NCI-H128 (cell line): ENCODE results near the gene VPS72.
"Not testable (repeated sequence)": the region's sequence is repeated elsewhere in the genome, so short reads cannot be mapped to it uniquely, and the experiment has no call there.

Experiments used
- DNase-seq: peaks from one replicate; lab custom pipeline; 2025; ENCODE audit not compliant: unreplicated experiment; lab: John Stamatoyannopoulos, UW

The VPS72 gene, protein sequence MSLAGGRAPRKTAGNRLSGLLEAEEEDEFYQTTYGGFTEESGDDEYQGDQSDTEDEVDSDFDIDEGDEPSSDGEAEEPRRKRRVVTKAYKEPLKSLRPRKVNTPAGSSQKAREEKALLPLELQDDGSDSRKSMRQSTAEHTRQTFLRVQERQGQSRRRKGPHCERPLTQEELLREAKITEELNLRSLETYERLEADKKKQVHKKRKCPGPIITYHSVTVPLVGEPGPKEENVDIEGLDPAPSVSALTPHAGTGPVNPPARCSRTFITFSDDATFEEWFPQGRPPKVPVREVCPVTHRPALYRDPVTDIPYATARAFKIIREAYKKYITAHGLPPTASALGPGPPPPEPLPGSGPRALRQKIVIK

DNA sequence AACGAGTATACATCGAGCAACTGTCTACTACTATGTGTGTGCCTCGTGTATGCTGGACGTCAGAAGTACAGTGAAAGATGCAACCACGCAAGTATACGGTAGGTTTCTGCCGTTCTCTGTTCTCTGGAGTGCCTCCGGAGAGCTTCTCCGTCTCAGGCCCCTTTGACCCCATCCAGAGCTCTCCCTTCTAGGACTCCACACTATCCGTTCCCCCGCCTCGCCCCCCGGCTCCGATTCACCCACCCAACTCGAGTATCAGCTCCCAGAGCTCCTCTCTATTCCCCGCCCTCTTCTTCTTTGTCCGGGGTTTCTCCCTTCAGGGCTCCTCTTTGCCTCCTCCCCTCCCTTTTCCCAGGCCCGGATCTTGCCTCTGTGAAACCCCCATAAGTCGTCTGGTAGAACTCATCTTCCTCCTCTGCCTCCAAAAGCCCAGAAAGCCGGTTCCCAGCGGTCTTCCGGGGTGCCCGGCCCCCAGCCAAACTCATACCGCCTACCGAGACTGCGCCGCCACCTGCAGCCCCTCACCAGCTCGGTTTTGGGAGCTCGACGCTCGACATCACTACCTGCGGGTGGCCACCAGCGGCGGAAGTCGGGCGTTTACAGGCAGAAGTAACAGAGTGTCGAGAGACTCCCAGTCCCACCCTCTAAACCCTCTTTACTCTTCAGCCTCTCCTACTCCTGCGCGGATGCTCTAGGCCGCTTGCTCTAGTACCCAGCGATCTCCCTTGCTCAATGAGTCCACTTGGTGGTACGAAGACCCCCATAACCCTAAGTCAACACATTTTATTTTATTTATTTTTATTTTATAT lies at the start of gene VPS72:
VPS72 (minus strand) TSS at position 561 of the 809 bp plus-strand sequence; CDS start at position 485, 76 bp downstream.
- DNase-seq, result peak; percentile 85

DNA sequence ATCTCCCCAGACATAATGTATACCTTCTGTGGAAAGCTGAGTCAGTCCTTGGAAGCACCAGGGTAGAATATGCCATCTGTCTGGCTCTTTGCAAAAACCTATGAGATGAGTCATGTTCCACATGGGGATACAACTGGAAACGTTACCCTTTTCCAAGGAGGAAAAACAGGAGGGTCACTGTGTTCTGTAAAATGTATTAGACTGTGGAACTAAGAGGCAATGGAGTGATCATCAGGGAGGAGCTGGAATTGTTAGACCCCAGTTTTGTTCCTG lies 48.4 kb upstream of the VPS72 start:
- DNase-seq, result no peak

DNA sequence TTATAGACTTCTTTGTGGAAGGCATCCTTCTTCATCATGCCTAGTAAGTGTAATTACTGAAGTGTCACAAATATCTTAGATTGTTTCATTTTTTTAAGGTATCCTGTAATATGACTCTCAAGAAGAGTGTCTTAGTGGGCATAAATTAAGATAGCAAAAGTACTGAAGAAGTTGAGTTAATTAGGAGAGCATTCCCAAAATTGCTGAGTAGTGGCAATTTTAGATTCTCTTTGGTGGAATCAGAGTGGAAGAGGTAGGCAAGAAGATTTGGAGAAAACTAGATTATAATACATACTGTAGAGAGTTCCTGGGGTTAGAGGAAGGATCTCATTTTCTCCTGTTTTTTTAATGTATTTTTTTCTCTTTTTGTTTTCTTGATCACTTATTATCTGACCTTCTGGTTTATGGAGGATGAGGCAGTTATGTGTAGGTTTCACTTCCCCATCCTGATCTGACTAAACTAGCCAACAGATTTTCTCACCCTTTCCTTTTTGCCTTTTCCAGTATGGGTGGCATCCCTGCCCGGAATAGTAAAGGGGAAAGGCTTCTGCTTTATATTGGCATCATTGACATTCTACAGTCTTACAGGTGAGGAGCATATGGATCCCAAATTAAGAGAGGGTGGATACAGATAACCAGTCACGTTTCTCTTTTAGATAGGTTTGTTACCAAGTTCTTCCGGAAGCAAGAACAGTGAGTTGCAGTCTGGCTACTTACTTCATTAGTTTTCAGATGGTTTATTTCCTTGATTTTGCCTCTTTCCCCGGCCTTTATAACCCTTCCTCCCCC lies 47.9 kb upstream of the VPS72 start:
- DNase-seq, result no peak

DNA sequence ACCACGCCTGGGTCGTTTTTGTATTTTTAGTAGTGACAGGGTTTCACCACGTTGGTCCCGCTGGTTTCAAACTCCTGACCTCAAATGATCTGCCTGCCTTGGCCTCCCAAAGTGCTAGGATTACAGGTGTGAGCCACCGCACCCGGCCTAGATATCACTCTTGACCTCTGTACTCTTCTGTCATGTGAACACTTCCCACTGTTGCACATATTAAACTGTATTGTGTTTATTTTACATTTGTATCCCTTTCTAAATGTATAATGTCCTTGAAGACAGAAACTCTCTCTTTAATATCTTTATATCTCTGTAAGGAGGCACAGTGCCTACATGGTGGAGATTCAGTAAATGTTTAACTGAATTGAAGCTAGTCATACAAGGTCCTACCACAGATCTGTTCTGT lies 45.2 kb upstream of the VPS72 start:
- no peak for DNase-seq

DNA sequence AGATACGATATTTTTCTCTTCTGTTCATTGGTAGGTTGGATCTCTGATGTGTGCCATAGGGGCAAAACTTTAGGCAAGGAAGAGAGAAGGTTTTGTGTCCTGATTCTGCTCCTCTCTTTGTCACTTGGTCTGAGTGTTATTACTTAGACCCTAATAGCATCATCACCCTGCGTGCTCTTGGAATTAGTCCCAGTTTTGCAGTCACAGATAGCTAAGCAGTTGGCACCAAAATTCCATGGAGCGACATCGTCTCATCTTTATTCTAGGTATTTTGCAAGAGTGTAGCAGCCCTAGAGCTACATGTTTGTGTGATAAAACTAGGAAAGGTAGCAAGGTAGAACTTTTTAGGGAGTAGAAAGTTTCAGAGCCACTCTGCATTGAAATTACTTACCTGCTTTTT lies 32.1 kb upstream of the VPS72 start:
- no peak for DNase-seq

DNA sequence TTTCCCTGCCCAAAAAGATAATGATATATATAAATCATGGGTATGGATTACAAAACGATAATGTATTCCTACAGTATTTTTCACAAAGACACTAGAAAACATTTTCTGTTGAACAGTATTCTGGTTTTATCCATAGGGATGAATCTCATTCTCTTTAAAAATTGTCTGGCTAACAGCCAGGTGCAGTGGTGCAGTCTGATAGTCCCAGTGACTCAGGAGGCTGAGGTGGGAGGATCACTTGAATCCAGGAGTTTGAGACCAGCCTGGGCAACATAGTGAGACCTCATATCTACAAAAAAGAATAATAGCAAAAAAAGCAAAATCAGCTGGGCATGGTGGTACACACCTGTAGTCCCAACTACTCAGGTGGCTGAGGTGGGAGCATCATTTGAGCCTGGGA lies 31.6 kb upstream of the VPS72 start:
- DNase-seq, result no peak

DNA sequence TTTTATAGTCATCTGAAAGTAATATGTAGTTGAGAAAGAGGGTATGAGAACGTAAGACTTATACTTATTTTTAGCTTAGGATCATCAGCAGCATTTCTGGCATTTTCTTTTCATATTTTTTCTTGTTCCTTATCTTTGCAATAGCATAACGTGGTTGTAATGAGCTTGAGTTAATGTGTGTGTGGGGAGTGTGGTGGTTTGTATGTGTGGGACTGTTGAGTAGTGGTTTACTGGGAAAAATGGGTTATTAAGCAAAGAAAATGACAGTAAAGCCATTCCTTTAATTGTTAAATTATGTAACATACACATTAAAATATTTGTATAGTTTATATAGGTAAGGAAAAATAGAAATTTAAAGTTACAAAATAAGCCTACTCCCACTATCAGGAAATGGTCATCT lies 23.6 kb upstream of the VPS72 start:
- no peak for DNase-seq

DNA sequence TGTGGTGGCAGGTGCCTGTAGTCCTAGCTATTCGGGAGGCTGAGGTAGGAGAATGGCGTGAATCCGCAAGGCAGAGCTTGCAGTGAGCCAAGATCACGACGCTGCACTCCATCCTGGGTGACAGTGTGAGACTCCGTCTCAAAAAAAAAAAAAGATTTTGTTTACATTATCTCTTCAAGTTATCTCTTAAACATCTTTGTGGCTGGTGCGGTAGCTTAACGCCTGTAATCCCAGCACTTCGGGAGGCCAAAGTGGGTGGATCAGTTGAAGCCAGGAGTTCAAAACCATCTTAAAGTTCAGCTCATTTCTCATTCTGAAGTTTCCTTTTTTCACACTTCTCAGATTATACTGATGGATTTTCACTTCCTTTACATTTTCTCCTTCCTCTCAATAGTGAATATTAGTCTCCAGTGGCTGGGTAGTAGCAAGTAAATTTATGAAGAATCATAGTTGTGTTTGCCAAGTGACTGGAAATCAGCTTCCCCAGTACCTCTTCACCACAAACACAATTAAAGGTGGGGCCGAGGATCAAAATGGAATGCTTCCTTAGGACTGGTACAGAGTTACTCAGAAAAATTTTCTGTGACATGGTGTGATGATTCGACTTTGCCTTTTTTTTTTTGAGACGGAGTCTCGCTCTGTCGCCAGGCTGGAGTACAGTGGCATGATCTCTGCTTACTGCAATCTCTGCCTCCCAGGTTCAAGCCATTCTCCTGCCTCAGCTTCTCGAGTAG lies 22.1 kb upstream of the VPS72 start:
- DNase-seq, result no peak

DNA sequence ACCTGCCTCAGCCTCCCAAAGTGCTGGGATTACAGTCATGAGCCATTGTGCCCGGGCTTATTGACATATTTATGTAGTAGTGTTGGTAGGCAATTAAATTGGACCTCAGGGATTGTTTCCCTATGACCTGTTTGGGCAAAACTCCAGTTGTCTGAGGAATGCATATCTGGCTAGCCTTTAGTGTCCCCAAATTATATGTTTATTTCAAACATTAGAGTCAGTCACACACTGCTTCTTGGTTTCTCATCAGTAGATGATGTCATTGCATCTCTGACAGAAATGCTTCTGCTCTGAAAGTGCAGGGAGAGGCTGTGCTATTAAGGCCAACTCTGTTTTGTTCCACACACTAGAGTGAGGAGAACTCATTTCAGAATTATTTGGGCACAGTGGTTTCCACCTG lies 20.8 kb upstream of the VPS72 start:
- no peak for DNase-seq

DNA sequence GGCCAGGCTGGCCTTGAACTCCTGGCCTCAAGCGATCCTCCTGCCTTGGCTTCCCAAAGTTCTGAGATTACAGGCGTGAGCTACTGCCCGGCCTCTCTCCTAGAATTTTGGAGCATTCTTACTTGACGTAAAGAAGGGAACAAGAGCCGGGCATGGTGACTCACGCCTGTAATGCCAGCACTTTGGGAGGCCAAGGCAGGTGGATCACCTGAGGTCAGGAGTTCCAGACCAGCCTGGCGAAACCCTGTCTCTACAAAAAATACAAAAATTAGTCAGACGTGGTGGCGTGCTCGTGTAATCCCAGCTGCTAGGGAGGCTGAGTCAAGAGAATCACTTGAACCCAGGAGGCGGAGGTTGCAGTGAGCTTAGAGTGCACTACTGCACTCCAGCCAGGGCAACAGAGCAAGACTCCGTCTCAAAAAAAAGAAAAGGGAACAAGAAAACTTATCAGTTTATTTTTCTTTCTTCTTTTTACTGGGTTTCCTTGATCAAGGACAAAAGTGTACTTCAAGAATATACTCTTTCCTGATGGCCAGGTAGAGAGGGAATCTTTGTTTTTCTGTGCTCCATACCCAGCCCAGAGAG lies 15.5 kb upstream of the VPS72 start:
- DNase-seq, result not testable (repeated sequence)

DNA sequence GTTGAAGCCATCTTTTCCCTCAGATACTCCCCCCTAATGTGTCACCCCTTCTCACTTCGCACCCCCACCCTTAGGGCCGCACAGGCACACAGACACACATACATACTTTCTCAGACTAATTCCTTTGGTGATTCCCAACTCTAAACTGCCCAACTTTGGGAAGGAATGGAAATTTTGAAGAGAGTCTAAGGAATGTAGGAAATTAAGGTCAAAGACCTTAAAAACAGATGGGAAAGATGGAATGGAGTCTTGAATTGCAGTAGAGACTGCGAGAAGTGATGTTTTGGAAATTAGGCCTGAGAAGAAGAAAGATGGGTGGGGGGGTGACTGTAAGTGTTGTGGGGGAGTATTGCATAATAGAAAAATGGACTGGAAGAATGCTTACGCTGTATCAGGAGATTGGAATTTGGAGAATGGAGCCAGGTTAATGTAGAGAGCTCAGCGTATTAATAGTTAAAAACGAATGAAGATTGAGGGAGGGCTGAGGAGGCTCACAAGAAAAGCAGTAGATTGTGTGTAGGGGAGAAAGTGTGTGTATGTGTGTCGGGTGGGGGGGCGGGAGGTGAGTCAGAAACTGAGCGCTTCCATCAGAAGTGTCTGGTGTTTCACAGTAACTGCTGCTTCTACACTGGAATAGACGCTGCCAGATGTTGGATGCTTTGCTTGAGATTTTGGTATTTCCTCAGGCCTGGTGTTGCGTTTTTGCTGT lies 10.0 kb upstream of the VPS72 start:
- peak; percentile 12 for DNase-seq

DNA sequence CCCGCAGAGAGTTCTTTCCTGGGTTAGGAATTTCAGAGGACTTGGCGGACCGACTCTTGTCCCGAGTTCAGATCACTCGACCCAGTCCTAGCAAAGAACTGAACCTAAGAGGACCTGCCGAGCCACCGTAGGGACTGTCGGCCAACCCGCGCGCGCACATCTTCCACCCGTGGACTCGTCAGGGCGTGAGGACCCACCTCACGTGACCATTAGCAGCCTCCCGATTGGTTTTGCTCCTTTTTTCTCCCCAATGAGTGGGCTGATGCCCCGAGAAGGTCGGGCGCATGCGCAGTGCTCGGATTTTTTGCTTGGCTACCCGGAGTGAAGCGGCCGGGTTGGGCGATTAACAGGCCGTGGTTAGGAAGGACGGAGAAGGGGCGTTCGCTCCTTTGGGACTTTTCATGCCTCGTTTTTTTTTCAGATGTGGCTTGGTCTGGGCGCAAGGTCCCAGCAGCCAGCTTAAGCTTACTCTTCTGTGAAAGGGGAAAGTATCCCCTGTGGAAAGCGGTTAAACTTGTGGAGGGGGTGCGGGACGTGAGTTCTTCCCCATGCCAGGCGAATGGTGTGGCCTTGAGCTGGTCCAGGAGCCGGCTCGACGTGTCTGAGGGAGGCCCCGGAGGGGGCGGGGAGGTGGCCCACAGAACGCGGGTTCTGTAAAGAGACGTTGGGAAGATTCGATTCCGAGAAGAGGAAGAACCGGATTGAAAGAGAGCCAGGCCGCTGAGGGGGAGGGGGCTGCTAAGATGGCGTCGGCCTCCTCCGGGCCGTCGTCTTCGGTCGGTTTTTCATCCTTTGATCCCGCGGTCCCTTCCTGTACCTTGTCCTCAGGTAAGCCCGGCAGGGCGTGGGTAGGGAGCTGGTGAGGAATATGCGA lies 8.5 kb upstream of the VPS72 start, which contains the start of gene PIP5K1A:
PIP5K1A (plus strand) TSS at position 299 of the 874 bp plus-strand sequence; CDS start at position 744, 445 bp downstream.
- peak; percentile 100 for DNase-seq

DNA sequence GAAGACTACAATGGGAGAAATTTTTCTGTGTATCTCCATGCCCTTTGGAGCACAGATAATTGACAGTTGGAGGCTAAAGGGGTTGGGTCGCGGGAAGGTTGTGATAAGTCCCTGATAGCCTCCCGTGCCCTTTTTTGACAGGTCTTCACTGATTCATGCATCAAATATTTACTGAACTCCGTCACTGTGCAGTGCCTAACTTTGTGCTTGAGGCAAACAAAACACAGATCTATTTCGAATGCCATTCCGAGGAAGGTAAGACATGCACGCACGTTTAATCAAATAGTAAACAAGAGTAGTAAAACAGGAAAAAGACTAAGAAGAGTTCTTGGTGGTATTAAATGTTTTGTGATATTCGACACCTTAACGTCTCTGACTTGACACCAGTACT lies 7.9 kb upstream of the VPS72 start:
- DNase-seq, result no peak

DNA sequence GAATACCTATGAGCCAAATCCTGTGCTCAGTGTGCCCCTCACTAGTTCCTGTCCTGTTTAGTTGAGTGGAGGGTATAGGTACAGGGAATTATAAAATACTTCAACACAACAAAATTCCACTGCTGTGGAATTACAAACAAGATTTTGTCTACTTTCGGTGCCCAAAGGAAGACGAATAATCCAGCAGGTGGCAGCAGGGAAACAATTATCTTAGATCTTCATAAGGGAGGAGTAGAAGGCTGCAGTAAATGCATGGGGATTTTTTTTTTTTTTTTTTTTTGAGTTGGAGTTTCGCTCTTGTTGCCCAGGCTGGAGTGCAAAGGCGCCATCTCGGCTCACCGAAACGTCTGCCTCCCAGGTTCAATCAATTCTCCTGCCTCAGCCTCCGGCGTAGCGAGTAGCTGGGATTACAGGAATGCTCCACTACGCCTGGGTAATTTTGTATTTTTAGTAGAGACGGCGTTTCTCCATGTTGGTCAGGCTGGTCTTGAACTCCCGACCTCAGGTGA lies 6.3 kb upstream of the VPS72 start:
- peak; percentile 84 for DNase-seq

DNA sequence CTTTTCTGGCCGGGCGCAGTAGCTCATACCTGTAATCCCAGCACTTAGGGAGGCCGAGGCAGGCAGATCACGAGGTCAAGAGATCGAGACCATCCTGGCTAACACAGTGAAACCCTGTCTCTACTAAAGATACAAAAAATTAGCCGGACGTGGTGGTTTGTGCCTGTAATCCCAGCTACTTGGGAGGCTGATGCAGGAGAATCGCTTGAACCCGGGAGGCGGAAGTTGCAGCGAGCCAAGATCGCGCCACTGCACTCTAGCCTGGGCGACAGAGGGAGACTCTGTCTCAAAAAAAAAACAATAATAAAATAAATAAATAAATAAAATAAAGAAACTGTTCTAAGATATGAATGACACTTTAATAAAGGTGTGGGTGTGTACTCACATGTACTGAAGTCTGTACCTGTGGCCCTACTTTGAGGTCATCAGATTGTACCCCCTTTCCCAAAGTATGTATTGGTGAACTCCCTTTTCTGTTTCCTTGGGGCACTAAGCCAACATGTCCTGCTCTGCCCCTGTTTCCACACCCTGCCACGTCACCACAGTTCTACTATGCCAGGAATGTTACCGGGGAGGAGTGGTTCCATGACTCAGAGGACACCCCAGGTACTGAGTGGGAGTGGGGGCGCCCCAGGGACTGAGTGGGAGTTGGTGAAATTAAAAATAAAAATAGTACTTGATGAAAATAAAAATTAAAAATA lies 5.0 kb upstream of the VPS72 start:
- DNase-seq, result not testable (repeated sequence)

DNA sequence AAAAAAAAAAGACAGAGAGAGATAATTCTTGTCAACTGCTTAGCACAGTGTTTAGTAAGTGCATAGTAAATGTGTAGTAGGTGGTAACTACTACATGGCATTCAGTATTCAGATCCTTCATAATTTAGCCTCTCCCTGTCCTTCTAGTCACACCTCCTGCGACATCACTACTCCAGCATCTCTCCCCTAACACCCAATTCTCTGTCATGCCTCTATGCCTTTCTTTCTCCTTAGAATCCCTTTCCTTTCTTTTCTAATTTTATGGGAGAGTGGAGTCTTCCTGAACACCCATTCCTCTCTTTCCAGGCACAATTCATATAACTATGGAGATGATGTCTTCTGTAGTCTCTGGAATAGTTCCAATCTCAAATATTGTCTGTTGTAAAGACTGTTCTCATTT lies 3.9 kb upstream of the VPS72 start:
- no peak for DNase-seq

DNA sequence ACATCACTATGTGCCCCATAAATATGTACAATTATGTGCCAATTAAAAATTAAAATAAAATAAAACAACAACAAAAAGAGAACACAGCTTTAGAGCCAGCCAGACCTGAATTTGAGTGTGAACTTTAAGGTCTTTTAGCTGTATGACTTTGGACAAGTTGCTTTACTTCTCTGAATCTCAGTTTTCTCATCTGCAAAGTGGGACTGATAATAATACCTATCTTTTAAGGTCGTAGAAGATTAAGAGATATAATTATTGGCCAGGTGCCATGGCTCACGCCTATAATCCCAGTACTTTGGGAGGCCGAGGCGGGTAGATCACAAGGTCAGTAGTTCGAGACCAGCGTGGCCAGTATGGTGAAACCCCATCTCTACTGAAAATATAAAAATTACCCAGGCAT lies 3.3 kb upstream of the VPS72 start:
- no peak for DNase-seq

DNA sequence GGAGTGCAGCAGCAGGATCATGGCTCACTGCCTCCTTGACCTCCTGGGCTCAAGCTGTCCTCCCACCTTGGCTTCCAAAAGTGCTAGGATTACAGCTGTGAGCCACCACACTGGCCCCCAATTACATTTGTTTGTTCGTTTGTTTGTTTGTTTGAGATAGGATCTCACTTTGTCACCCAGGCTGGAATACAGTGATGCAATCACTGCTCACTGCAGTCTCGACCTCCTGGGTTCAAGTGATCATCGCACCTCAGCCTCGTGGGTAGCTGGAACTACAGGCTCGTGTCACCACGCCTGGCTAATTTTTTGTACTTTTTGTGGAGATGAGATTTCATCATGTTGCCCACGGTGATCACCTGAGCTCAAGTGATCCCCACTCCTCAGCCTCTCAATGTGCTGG lies 2.0 kb upstream of the VPS72 start:
- no peak for DNase-seq
